H9 (cell line): ENCODE results near the gene KCNH1. TPM values are rescaled to one million over a fixed set of nuclear protein-coding genes. Genes with fewer than 3 reads are reported as not detected.

Source experiments
- DNase-seq: peaks from one replicate; pipeline ENCODE4 v3.0.0-alpha.2; 2017
- H2AFZ ChIP-seq: one replicate; pipeline ENCODE4 v1.6.1; 2013; ENCODE audit warnings: mild to moderate bottlenecking, low read length, control low read depth, moderate library complexity
- H2AK5ac ChIP-seq: 2 replicates; pipeline ENCODE4 v1.6.1; 2013; ENCODE audit warnings: low read length, control low read depth, mixed read lengths; ENCODE audit not compliant: insufficient read length
- H2BK120ac ChIP-seq: one replicate; pipeline ENCODE4 v1.6.1; 2013; ENCODE audit warnings: low read depth, mild to moderate bottlenecking, low read length, control low read depth, inconsistent platforms; ENCODE audit not compliant: poor library complexity, severe bottlenecking
- H2BK12ac ChIP-seq: 2 replicates; pipeline ENCODE4 v1.6.1; 2013; ENCODE audit warnings: low read length, control low read depth, mixed read lengths, low read depth; ENCODE audit not compliant: insufficient read length
- H2BK15ac ChIP-seq: 2 replicates; pipeline ENCODE4 v1.6.1; 2013; ENCODE audit warnings: low read depth, low read length, control low read depth
- H2BK20ac ChIP-seq: one replicate; pipeline ENCODE4 v1.6.1; 2013; ENCODE audit warnings: low read depth, mild to moderate bottlenecking, low read length, control low read depth, inconsistent platforms; ENCODE audit not compliant: poor library complexity, severe bottlenecking
- H2BK5ac ChIP-seq: 2 replicates; pipeline ENCODE4 v1.6.1; 2013; ENCODE audit warnings: low read length, control low read depth, mixed read lengths; ENCODE audit not compliant: insufficient read length
- H3K14ac ChIP-seq: 2 replicates; pipeline ENCODE4 v1.6.1; 2013; ENCODE audit warnings: low read length, control low read depth; ENCODE audit not compliant: insufficient read depth
- H3K18ac ChIP-seq: 2 replicates; pipeline ENCODE4 v1.6.1; 2013; ENCODE audit warnings: low read depth, mild to moderate bottlenecking, mixed read lengths, low read length, control low read depth; ENCODE audit not compliant: insufficient read length
- H3K23ac ChIP-seq: 2 replicates; pipeline ENCODE4 v1.6.1; 2013; ENCODE audit warnings: low read length, control low read depth, mixed read lengths, low read depth; ENCODE audit not compliant: insufficient read length
- H3K23me2 ChIP-seq: 2 replicates; pipeline ENCODE4 v1.6.1; 2013; ENCODE audit warnings: low read depth, mild to moderate bottlenecking, mixed read lengths, low read length, control low read depth; ENCODE audit not compliant: insufficient read length, poor library complexity, severe bottlenecking
- H3K27ac ChIP-seq: 2 replicates; pipeline ENCODE4 v1.5.1; 2013; ENCODE audit warnings: low read length, control low read depth, mixed read lengths, low read depth; ENCODE audit not compliant: insufficient read length
- H3K27me3 ChIP-seq: 2 replicates; pipeline ENCODE4 v1.6.1; 2013; ENCODE audit warnings: low read length, control low read depth, inconsistent platforms; ENCODE audit not compliant: insufficient read depth
- H3K4ac ChIP-seq: 2 replicates; pipeline ENCODE4 v1.6.1; 2013; ENCODE audit warnings: low read depth, mild to moderate bottlenecking, control low read depth, inconsistent platforms, low read length, moderate library complexity
- H3K4me1 ChIP-seq: 2 replicates; pipeline ENCODE4 v1.6.1; 2013; ENCODE audit warnings: low read length, control low read depth, inconsistent platforms; ENCODE audit not compliant: insufficient read depth
- H3K4me2 ChIP-seq: 2 replicates; pipeline ENCODE4 v1.6.1; 2013; ENCODE audit warnings: low read length, control low read depth, mixed read lengths; ENCODE audit not compliant: insufficient read length, insufficient read depth
- H3K56ac ChIP-seq: 2 replicates; pipeline ENCODE4 v1.6.1; 2013; ENCODE audit warnings: low read depth, mild to moderate bottlenecking, mixed read lengths, low read length, control low read depth; ENCODE audit not compliant: insufficient read length
- H3K79me1 ChIP-seq: 2 replicates; pipeline ENCODE4 v1.6.1; 2013; ENCODE audit warnings: low read depth, mild to moderate bottlenecking, moderate library complexity, low read length, control low read depth, inconsistent platforms; ENCODE audit not compliant: insufficient read depth, poor library complexity, severe bottlenecking
- H3K79me2 ChIP-seq: 2 replicates; pipeline ENCODE4 v1.6.1; 2013; ENCODE audit warnings: low read length, control low read depth, inconsistent platforms; ENCODE audit not compliant: insufficient read depth
- H3K9ac ChIP-seq: 2 replicates; pipeline ENCODE4 v1.6.1; 2013; ENCODE audit warnings: low read length, control low read depth, mixed read lengths; ENCODE audit not compliant: insufficient read length; ENCODE audit errors: extremely low read depth
- H3K9me3 ChIP-seq: one replicate; pipeline ENCODE4 v1.6.1; 2013; ENCODE audit warnings: low read depth, low read length, inconsistent platforms; ENCODE audit not compliant: control insufficient read depth
- H3T11ph ChIP-seq: one replicate; pipeline ENCODE4 v1.6.1; 2013; ENCODE audit warnings: mild to moderate bottlenecking, low read length, control low read depth, inconsistent platforms
- H4K20me1 ChIP-seq: one replicate; pipeline ENCODE4 v1.6.1; 2013; ENCODE audit not compliant: control insufficient read depth, insufficient read length, insufficient read depth
- H4K5ac ChIP-seq: 2 replicates; pipeline ENCODE4 v1.6.1; 2013; ENCODE audit warnings: low read depth, mild to moderate bottlenecking, mixed read lengths, low read length, control low read depth; ENCODE audit not compliant: insufficient read length
- H4K8ac ChIP-seq: replicated peaks from 2 replicates; pipeline ENCODE4 v1.6.1; 2013; ENCODE audit warnings: low read length, control low read depth, mixed read lengths, low read depth; ENCODE audit not compliant: insufficient read length
- H4K91ac ChIP-seq: 2 replicates; pipeline ENCODE4 v1.6.1; 2013; ENCODE audit warnings: low read depth, mild to moderate bottlenecking, moderate library complexity, mixed read lengths, low read length, control low read depth; ENCODE audit not compliant: insufficient read length
- H3K27ac Mint-ChIP-seq, 3 experiments: 2 replicates in 2 of 3; 3 replicates in 1 of 3; pipeline ENCODE4 v1.8.0; 2020 to 2021; ENCODE audit warnings: mixed read lengths in 3 of 3, mild to moderate bottlenecking in 1 of 3, moderate library complexity in 1 of 3
- H3K27me3 Mint-ChIP-seq: 2 replicates; pipeline ENCODE4 v1.8.0; 2021; ENCODE audit warnings: low read depth, mild to moderate bottlenecking, moderate library complexity, mixed read lengths
- H3K36me3 Mint-ChIP-seq, 3 experiments: 2 replicates in 2 of 3; 3 replicates in 1 of 3; pipeline ENCODE4 v1.8.0; 2020 to 2021; ENCODE audit warnings: low read depth in 3 of 3, mixed read lengths in 3 of 3; ENCODE audit not compliant: insufficient read depth in 1 of 3
- H3K4me1 Mint-ChIP-seq, 2 experiments: 2 replicates each; pipeline ENCODE4 v1.8.0; 2020; ENCODE audit warnings: mixed read lengths in 2 of 2
- H3K4me3 Mint-ChIP-seq, 2 experiments: 2 replicates in 1 of 2; 3 replicates in 1 of 2; pipeline ENCODE4 v1.8.0; 2020 to 2021; ENCODE audit warnings: mild to moderate bottlenecking in 2 of 2, mixed read lengths in 2 of 2, moderate library complexity in 1 of 2
- H3K9me3 Mint-ChIP-seq, 2 experiments: 2 replicates in 1 of 2; 3 replicates in 1 of 2; pipeline ENCODE4 v1.8.0; 2020; ENCODE audit warnings: mild to moderate bottlenecking in 2 of 2, mixed read lengths in 2 of 2, moderate library complexity in 1 of 2
- total RNA-seq: library from RNA; stranded (reverse); gene quantifications from 2 replicates; pipeline ENCODE4 v1.2.1, GENCODE V29; 2021
- TF ChIP-seq, protein P1 (sequence below): fragments of 200-600 bp; sonication (generic); conservative IDR thresholded peaks from 3 replicates; pipeline ENCODE4 v1.8.0; 2021; ENCODE audit warnings: antibody characterized with exemption, mild to moderate bottlenecking

The KCNH1 gene
- total RNA-seq, 1 experiment from 2014 or later = 0.11 TPM

- H4K20me1 ChIP-seq = no peaks in the 10 kb centered on the region
- no peak overlapping the region for H4K5ac ChIP-seq
- no peak overlapping the region for H2BK12ac ChIP-seq
- no peak overlapping the region for H3K23ac ChIP-seq
- H3K79me2 ChIP-seq = no peaks in the 10 kb centered on the region
- no peak overlapping the region for H4K8ac ChIP-seq
- H3K4me1 ChIP-seq = no peaks in the 10 kb centered on the region
- Mint-ChIP-seq H3K36me3 (no peaks in the 10 kb centered on the region), H3K27ac (no peak overlapping the region), H3K4me3 (no peak overlapping the region), H3K27me3 (no peaks in the 10 kb centered on the region), H3K9me3 (no peaks in the 10 kb centered on the region), H3K4me1 (peaks cover 9 to 11% of the 10 kb centered on the region in 2 experiments; a peak in 2 of 4 replicates)
- H2AFZ ChIP-seq = no peak overlapping the region
- H3K9me3 ChIP-seq = no peaks in the 10 kb centered on the region
- no peak for DNase-seq
- H2BK15ac ChIP-seq = no peak overlapping the region
- no peak overlapping the region for H3K9ac ChIP-seq
- H3K23me2 ChIP-seq = no peaks in the 10 kb centered on the region
- H3K56ac ChIP-seq = no peak overlapping the region
- H2AK5ac ChIP-seq = no peak overlapping the region
- H3K4ac ChIP-seq = no peak overlapping the region
- H2BK120ac ChIP-seq = no peak overlapping the region
- no peak overlapping the region for H3T11ph ChIP-seq
- no peak overlapping the region for H2BK20ac ChIP-seq
- no peak overlapping the region for H3K14ac ChIP-seq
- no peak overlapping the region for H3K27ac ChIP-seq
- H4K91ac ChIP-seq = no peak overlapping the region
- H3K18ac ChIP-seq = no peak overlapping the region
- no peak overlapping the region for H3K4me2 ChIP-seq
- H3K79me1 ChIP-seq = no peaks in the 10 kb centered on the region
- H3K27me3 ChIP-seq = no peaks in the 10 kb centered on the region
- TF ChIP-seq, protein P1, sequence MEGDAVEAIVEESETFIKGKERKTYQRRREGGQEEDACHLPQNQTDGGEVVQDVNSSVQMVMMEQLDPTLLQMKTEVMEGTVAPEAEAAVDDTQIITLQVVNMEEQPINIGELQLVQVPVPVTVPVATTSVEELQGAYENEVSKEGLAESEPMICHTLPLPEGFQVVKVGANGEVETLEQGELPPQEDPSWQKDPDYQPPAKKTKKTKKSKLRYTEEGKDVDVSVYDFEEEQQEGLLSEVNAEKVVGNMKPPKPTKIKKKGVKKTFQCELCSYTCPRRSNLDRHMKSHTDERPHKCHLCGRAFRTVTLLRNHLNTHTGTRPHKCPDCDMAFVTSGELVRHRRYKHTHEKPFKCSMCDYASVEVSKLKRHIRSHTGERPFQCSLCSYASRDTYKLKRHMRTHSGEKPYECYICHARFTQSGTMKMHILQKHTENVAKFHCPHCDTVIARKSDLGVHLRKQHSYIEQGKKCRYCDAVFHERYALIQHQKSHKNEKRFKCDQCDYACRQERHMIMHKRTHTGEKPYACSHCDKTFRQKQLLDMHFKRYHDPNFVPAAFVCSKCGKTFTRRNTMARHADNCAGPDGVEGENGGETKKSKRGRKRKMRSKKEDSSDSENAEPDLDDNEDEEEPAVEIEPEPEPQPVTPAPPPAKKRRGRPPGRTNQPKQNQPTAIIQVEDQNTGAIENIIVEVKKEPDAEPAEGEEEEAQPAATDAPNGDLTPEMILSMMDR = no peak
- no peak overlapping the region for H2BK5ac ChIP-seq
Observed at GRCh38 chr1:210920258-210920657, 213.7 kb downstream of the KCNH1 start.
